PC-9 (cell line): Measurements from ENCODE around the gene ERMARD.

Source experiments
- CTCF ChIP-seq: fragments of 200-600 bp; sonication (generic); conservative IDR thresholded peaks from 2 replicates; pipeline ENCODE4 v1.6.1; 2017; ENCODE audit warnings: mixed run types, antibody characterized with exemption, mild to moderate bottlenecking, moderate library complexity
- EZH2 ChIP-seq: fragments of 200-600 bp; sonication (generic); IDR thresholded peaks from 2 replicates; pipeline ENCODE4 v1.8.0; 2017; ENCODE audit warnings: antibody characterized with exemption, low read depth

GRCh38 chr6:169810066-169810989 lies 58.9 kb downstream of the ERMARD start:
- no peak for TF ChIP-seq CTCF
- no peak for TF ChIP-seq EZH2
